ENCODE results near the gene MDP1.
A peak's percentile ranks its signal among the peaks of the same experiment; 100 is the strongest.

Gene MDP1

GRCh38 chr14:24195186-24196070, 20.4 kb downstream of the MDP1 start, which contains the start of gene TM9SF1:
Gene TM9SF1 (minus strand): TSS chr14:24195441. CDS start chr14:24195019, 422 bp downstream.
- no peaks in the 10 kb centered on the region for H4K20me1 ChIP-seq (ENCODE audit: insufficient read depth)
- H3K4me3 ChIP-seq (IDR thresholded peaks at IDR 0.05; ENCODE audit: insufficient read depth, low read depth, low read length): peak within 1 kb of the TSS; percentile 55
- H3K4me2 ChIP-seq: peak within 1 kb of the TSS; percentile 74
- no peaks in the 10 kb centered on the region for H3K36me3 ChIP-seq (ENCODE audit: insufficient read depth)
- H3K4me1 ChIP-seq (ENCODE audit: low read depth, poor library complexity, severe bottlenecking): peaks cover 10% of the 10 kb centered on the region
- no peak for TF ChIP-seq CTCF (conservative IDR thresholded peaks at IDR 0.05; ENCODE audit: low read depth, low read length)
- peak within 1 kb of the TSS; percentile 94 for H3K27ac ChIP-seq
- H3K9ac ChIP-seq: peak within 1 kb of the TSS; percentile 99
- no peaks in the 10 kb centered on the region; the same call in 1 of the 2 replicates for H3K79me2 ChIP-seq (ENCODE audit: insufficient read depth, low read depth)
- peak within 1 kb of the TSS; percentile 81 for H2AFZ ChIP-seq (ENCODE audit: low read depth)
- H3K27me3 ChIP-seq (ENCODE audit: insufficient read depth, low read depth): no peaks in the 10 kb centered on the region

- no peak for TF ChIP-seq CTCF (conservative IDR thresholded peaks at IDR 0.05; ENCODE audit: low read depth, low read length)
- peaks cover 10% of the 10 kb centered on the region for H3K4me1 ChIP-seq (ENCODE audit: low read depth, poor library complexity, severe bottlenecking)
- peak overlapping the region; percentile 81; the same call in 1 of the 2 replicates for H2AFZ ChIP-seq (ENCODE audit: low read depth)
- no peaks in the 10 kb centered on the region for H3K36me3 ChIP-seq (ENCODE audit: insufficient read depth)
- H3K79me2 ChIP-seq (ENCODE audit: insufficient read depth, low read depth): no peaks in the 10 kb centered on the region; the same call in 1 of the 2 replicates
- H3K4me3 ChIP-seq (IDR thresholded peaks at IDR 0.05; ENCODE audit: insufficient read depth, low read depth, low read length): no peak overlapping the region
- H4K20me1 ChIP-seq (ENCODE audit: insufficient read depth): no peaks in the 10 kb centered on the region
- H3K9ac ChIP-seq: peak overlapping the region; percentile 99
- peak overlapping the region; percentile 57 for H3K4me2 ChIP-seq
- H3K27ac ChIP-seq: peak overlapping the region; percentile 94
- no peaks in the 10 kb centered on the region for H3K27me3 ChIP-seq (ENCODE audit: insufficient read depth, low read depth)
These were observed 21.0 kb downstream of the MDP1 start for GRCh38 chr14:24194873-24195185.

GRCh38 chr14:24194186-24194872, 21.5 kb downstream of the MDP1 start:
- Histone ChIP-seq H3K4me3 (IDR thresholded peaks at IDR 0.05; ENCODE audit: insufficient read depth, low read depth, low read length) (no peak overlapping the region), H3K79me2 (ENCODE audit: insufficient read depth, low read depth) (no peaks in the 10 kb centered on the region; the same call in 1 of the 2 replicates), H3K36me3 (ENCODE audit: insufficient read depth) (no peaks in the 10 kb centered on the region), H3K4me2 (peak overlapping the region; percentile 57), H3K27me3 (ENCODE audit: insufficient read depth, low read depth) (no peaks in the 10 kb centered on the region), H4K20me1 (ENCODE audit: insufficient read depth) (no peaks in the 10 kb centered on the region), H3K27ac (peak overlapping the region; percentile 94; the same call in 1 of the 2 replicates), H3K4me1 (ENCODE audit: low read depth, poor library complexity, severe bottlenecking) (peaks cover 10% of the 10 kb centered on the region), H2AFZ (ENCODE audit: low read depth) (peak overlapping the region; percentile 81; the same call in 1 of the 2 replicates), H3K9ac (no peak overlapping the region)
- TF ChIP-seq CTCF (conservative IDR thresholded peaks at IDR 0.05; ENCODE audit: low read depth, low read length): no peak

GRCh38 chr14:24192933-24193332, 22.9 kb downstream of the MDP1 start:
- H4K20me1 ChIP-seq (ENCODE audit: insufficient read depth): no peaks in the 10 kb centered on the region
- no peak overlapping the region for H3K4me2 ChIP-seq
- peaks cover 15% of the 10 kb centered on the region for H3K4me1 ChIP-seq (ENCODE audit: low read depth, poor library complexity, severe bottlenecking)
- H3K36me3 ChIP-seq (ENCODE audit: insufficient read depth): no peaks in the 10 kb centered on the region
- H2AFZ ChIP-seq (ENCODE audit: low read depth): no peak overlapping the region
- H3K27me3 ChIP-seq (ENCODE audit: insufficient read depth, low read depth): no peaks in the 10 kb centered on the region
- no peak overlapping the region for H3K4me3 ChIP-seq (IDR thresholded peaks at IDR 0.05; ENCODE audit: insufficient read depth, low read depth, low read length)
- no peak overlapping the region for H3K9ac ChIP-seq
- H3K79me2 ChIP-seq (ENCODE audit: insufficient read depth, low read depth): no peaks in the 10 kb centered on the region; the same call in 1 of the 2 replicates
- TF ChIP-seq CTCF (conservative IDR thresholded peaks at IDR 0.05; ENCODE audit: low read depth, low read length): no peak
- H3K27ac ChIP-seq: no peak overlapping the region

Data from KMS-11 (cell line).